SKM-1 (cell line): ENCODE data around the gene LSR.

ENCODE experiments used
- DNase-seq: peaks from one replicate; lab custom pipeline; 2025; ENCODE audit not compliant: unreplicated experiment; lab: John Stamatoyannopoulos, UW

Gene LSR

GRCh38 chr19:35241417-35241816 lies 7.4 kb upstream of the LSR start:
- DNase-seq, result no peak

GRCh38 chr19:35246466-35247092 lies 2.2 kb upstream of the LSR start:
- no peak for DNase-seq

GRCh38 chr19:35247526-35248309 lies 1.1 kb upstream of the LSR start:
- DNase-seq, result no peak

- no peak for DNase-seq
Observed at GRCh38 chr19:35249146-35249847, 495 bp downstream of the LSR start.

GRCh38 chr19:35249848-35250711 lies 1.3 kb downstream of the LSR start:
- no peak for DNase-seq

- no peak for DNase-seq
Observed at GRCh38 chr19:35251456-35251855, 2.7 kb downstream of the LSR start.

- no peak for DNase-seq
Observed at GRCh38 chr19:35253316-35254286, 4.8 kb downstream of the LSR start.

GRCh38 chr19:35254341-35255297 lies 5.8 kb downstream of the LSR start:
- DNase-seq, result no peak

- no peak for DNase-seq
Observed at GRCh38 chr19:35256566-35256965, 7.8 kb downstream of the LSR start.

GRCh38 chr19:35257113-35257461 lies 8.3 kb downstream of the LSR start:
- no peak for DNase-seq

- DNase-seq, result no peak
Observed at GRCh38 chr19:35260694-35261304, 12.0 kb downstream of the LSR start.

GRCh38 chr19:35261356-35262100 lies 12.7 kb downstream of the LSR start:
- DNase-seq, result no peak

- no peak for DNase-seq
Observed at GRCh38 chr19:35262101-35262761, 13.4 kb downstream of the LSR start.

GRCh38 chr19:35264268-35265125 lies 15.7 kb downstream of the LSR start:
- DNase-seq, result no peak

- no peak for DNase-seq
Observed at GRCh38 chr19:35265126-35265899, 16.5 kb downstream of the LSR start.
